Tibial nerve (tissue), 3 donors: ENCODE measurements around the gene LAMC2.

ENCODE experiments used
- CTCF ChIP-seq, 5 experiments: fragments of 200-600 bp in 3 of 5; fragments of 450-650 bp in 2 of 5; sonication (generic) in 3 of 5; IDR thresholded peaks; one replicate each; pipeline ENCODE4 v1.5.1; 2016 to 2019; ENCODE audit warnings: antibody characterized with exemption in 5 of 5, mild to moderate bottlenecking in 3 of 5, moderate library complexity in 2 of 5
- POLR2A ChIP-seq, 2 donors: fragments of 450-650 bp; IDR thresholded peaks; one replicate each; pipeline ENCODE4 v1.6.1; 2017; ENCODE audit warnings: antibody characterized with exemption in 2 of 2, mild to moderate bottlenecking in 2 of 2, moderate library complexity in 2 of 2

GRCh38 chr1:183226963-183227362 is 40.9 kb downstream of the LAMC2 start:
- TF ChIP-seq POLR2A (IDR thresholded peaks at IDR 0.05) (no peak), CTCF (IDR thresholded peaks at IDR 0.05) (no peak)
